Measurements from ENCODE around the gene LTN1. TPM values are rescaled to one million over a fixed set of nuclear protein-coding genes. Genes with fewer than 3 reads are reported as not detected.

LTN1 gene
- total and polyA plus RNA-seq, 2 of the 13 experiments (the other 11 are each of a cell fraction or from before 2014, with no cell fraction given) = 6.7 to 24.6 TPM

- ATAC-seq (no peak), DNase-seq (ENCODE audit: low spot score) (no peak), FAIRE-seq (no peak)
- ChIA-PET CTCF (ENCODE audit: low intra/inter-chr PET ratio, low total read pairs) (no interaction called here), POLR2A (no interaction called here)
- Histone ChIP-seq H3K9ac (ENCODE audit: insufficient read depth, low read depth, low read length) (no peak overlapping the region), H3K27ac (ENCODE audit: extremely low read length, insufficient read depth, low read length) (no peak overlapping the region), H3K79me2 (ENCODE audit: insufficient read depth, low read length) (no peaks in the 10 kb centered on the region), H2AFZ (ENCODE audit: low read length) (no peak overlapping the region), H3K4me1 (ENCODE audit: insufficient read depth, low read length) (no peaks in the 10 kb centered on the region), H3K4me3 (replicated peaks in 1 of 3; ENCODE audit: insufficient read depth in 1 of 3, low read depth in 2 of 3, low read length in 3 of 3) (no peak overlapping the region), H3K9me3 (ENCODE audit: low read length) (no peaks in the 10 kb centered on the region), H4K20me1 (ENCODE audit: insufficient read depth, low read length) (no peaks in the 10 kb centered on the region), H3K4me2 (ENCODE audit: low read depth, low read length) (no peak overlapping the region), H3K27me3 (ENCODE audit: control insufficient read depth in 1 of 2, insufficient read depth in 2 of 2, low read length in 2 of 2) (no peaks in the 10 kb centered on the region), H3K36me3 (replicated peaks in 1 of 2; ENCODE audit: control insufficient read depth in 1 of 2, insufficient read depth in 2 of 2, low read length in 2 of 2) (peaks cover 4 to 30% of the 10 kb centered on the region in 2 experiments; a peak in 3 of 5 replicates)
- in situ Hi-C loops (cut with HindIII; ENCODE audit: extremely low pct_ligation_motif_present, low pct_unique_long_range_greater_than_20kb) = loop anchor here (10.0 kb wide), 2 partner anchors 59 to 421 kb away; partner anchors contain the start of gene LTN1
- 100% methylated on average over 1 of the region's 1 CpG for WGBS (ENCODE audit: low lambda C conversion rate)
- TF ChIP-seq POLR2AphosphoS5 (IDR thresholded peaks at IDR 0.05; ENCODE audit: low read depth, low read length) (no peak), NFE2 (CRISPR knock-in tag; IDR thresholded peaks at IDR 0.05) (no peak), ARNTL (CRISPR knock-in tag; IDR thresholded peaks at IDR 0.05) (no peak), ZSCAN29 (CRISPR knock-in tag; conservative IDR thresholded peaks at IDR 0.05) (no peak), SOX5 (CRISPR knock-in tag; IDR thresholded peaks at IDR 0.05; ENCODE audit: borderline replicate concordance) (no peak), HNRNPLL (IDR thresholded peaks at IDR 0.05; ENCODE audit: low read depth, low read length, poor library complexity, severe bottlenecking) (no peak), SALL2 (CRISPR knock-in tag; IDR thresholded peaks at IDR 0.05) (no peak), ZEB1 (IDR thresholded peaks at IDR 0.05; ENCODE audit: insufficient replicate concordance, low read depth) (no peak), ZNF614 (CRISPR knock-in tag; IDR thresholded peaks at IDR 0.05; ENCODE audit: borderline replicate concordance) (no peak), ZNF776 (CRISPR knock-in tag; IDR thresholded peaks at IDR 0.05) (no peak), FOXM1 (CRISPR knock-in tag; IDR thresholded peaks at IDR 0.05) (no peak), ZNF3 (CRISPR knock-in tag; IDR thresholded peaks at IDR 0.05) (no peak), HIVEP1 (CRISPR knock-in tag; IDR thresholded peaks at IDR 0.05) (no peak), ZNF747 (CRISPR knock-in tag; IDR thresholded peaks at IDR 0.05; ENCODE audit: borderline replicate concordance) (no peak)
- TF ChIP-seq, protein P1, sequence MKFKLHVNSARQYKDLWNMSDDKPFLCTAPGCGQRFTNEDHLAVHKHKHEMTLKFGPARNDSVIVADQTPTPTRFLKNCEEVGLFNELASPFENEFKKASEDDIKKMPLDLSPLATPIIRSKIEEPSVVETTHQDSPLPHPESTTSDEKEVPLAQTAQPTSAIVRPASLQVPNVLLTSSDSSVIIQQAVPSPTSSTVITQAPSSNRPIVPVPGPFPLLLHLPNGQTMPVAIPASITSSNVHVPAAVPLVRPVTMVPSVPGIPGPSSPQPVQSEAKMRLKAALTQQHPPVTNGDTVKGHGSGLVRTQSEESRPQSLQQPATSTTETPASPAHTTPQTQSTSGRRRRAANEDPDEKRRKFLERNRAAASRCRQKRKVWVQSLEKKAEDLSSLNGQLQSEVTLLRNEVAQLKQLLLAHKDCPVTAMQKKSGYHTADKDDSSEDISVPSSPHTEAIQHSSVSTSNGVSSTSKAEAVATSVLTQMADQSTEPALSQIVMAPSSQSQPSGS (CRISPR knock-in tag; IDR thresholded peaks at IDR 0.05) = no peak
- TF ChIP-seq, protein P2, sequence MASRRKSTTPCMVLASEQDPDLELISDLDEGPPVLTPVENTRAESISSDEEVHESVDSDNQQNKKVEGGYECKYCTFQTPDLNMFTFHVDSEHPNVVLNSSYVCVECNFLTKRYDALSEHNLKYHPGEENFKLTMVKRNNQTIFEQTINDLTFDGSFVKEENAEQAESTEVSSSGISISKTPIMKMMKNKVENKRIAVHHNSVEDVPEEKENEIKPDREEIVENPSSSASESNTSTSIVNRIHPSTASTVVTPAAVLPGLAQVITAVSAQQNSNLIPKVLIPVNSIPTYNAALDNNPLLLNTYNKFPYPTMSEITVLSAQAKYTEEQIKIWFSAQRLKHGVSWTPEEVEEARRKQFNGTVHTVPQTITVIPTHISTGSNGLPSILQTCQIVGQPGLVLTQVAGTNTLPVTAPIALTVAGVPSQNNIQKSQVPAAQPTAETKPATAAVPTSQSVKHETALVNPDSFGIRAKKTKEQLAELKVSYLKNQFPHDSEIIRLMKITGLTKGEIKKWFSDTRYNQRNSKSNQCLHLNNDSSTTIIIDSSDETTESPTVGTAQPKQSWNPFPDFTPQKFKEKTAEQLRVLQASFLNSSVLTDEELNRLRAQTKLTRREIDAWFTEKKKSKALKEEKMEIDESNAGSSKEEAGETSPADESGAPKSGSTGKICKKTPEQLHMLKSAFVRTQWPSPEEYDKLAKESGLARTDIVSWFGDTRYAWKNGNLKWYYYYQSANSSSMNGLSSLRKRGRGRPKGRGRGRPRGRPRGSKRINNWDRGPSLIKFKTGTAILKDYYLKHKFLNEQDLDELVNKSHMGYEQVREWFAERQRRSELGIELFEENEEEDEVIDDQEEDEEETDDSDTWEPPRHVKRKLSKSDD (CRISPR knock-in tag; IDR thresholded peaks at IDR 0.05; ENCODE audit: low read depth) = no peak
- TF ChIP-seq, protein P3, sequence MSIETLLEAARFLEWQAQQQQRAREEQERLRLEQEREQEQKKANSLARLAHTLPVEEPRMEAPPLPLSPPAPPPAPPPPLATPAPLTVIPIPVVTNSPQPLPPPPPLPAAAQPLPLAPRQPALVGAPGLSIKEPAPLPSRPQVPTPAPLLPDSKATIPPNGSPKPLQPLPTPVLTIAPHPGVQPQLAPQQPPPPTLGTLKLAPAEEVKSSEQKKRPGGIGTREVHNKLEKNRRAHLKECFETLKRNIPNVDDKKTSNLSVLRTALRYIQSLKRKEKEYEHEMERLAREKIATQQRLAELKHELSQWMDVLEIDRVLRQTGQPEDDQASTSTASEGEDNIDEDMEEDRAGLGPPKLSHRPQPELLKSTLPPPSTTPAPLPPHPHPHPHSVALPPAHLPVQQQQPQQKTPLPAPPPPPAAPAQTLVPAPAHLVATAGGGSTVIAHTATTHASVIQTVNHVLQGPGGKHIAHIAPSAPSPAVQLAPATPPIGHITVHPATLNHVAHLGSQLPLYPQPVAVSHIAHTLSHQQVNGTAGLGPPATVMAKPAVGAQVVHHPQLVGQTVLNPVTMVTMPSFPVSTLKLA (IDR thresholded peaks at IDR 0.05) = no peak
- TF ChIP-seq, protein P4, sequence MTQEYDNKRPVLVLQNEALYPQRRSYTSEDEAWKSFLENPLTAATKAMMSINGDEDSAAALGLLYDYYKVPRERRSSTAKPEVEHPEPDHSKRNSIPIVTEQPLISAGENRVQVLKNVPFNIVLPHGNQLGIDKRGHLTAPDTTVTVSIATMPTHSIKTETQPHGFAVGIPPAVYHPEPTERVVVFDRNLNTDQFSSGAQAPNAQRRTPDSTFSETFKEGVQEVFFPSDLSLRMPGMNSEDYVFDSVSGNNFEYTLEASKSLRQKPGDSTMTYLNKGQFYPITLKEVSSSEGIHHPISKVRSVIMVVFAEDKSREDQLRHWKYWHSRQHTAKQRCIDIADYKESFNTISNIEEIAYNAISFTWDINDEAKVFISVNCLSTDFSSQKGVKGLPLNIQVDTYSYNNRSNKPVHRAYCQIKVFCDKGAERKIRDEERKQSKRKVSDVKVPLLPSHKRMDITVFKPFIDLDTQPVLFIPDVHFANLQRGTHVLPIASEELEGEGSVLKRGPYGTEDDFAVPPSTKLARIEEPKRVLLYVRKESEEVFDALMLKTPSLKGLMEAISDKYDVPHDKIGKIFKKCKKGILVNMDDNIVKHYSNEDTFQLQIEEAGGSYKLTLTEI (CRISPR knock-in tag; conservative IDR thresholded peaks at IDR 0.05) = no peak
- BruUV-seq (replicated peaks) = no TSS peak
- intact Hi-C loops (cut with micrococcal nuclease; ENCODE audit: unreplicated experiment) = no loop called here
Observed at GRCh38 chr21:28936036-28936435, 56.6 kb downstream of the LTN1 start.

Measured in HepG2 (cell line).